Measurements from ENCODE around the gene NTM. TPM values are rescaled to one million over a fixed set of nuclear protein-coding genes. Genes with fewer than 3 reads are reported as not detected.

The NTM gene
- total RNA-seq, 2 experiments from 2014 or later, result not detected

DNA sequence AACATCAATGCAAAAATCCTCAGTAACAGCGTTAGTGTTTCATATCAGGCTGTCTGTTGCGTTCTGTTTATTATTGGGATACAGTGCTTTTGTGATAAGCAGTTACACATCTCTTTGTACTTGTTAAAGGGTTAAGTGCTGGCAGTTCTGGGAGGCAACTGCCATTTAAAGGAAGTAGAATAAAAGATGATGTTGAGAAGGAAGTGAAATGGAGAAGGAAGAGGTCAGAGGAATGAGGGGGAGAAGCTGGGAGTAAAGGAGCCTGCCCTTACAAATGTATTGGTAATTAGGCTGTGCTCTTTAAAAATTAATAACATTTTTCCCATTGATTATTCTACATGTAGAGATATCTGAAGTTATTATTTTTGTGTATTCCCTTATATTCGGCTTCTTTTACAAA, 674.7 kb downstream of the NTM start:
- Mint-ChIP-seq H3K9me3 (no peaks in the 10 kb centered on the region), H3K4me3 (no peak overlapping the region)

DNA sequence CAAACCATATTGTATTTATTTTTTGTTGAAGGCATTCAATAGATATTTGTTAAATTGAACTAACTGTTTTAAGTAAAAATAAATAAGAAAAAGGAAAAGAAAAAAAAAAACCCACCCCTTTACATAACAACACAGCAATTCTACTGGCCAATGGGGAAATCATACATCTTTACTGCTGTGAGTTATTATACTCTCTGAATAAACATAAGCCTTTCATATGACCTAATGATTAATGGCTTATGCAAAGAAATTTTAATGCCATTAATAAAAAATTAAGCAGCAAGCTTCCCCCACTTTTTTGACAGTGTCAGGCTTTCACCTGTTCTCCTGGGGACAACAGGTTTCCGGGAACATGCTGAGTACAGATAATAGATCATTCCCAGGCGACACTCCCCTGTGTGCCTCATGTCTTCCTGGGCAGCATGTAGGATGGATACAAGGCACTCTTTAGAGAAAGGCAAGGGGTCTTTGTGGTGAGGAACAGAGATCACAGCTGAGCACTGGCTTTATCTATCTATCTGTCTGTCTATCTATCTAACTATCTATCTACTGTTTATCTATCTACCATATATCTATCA, 676.0 kb downstream of the NTM start:
- no peak overlapping the region for H3K4me3 Mint-ChIP-seq
- no peaks in the 10 kb centered on the region for H3K4me1 Mint-ChIP-seq
- DNase-seq, result no peak
- H3K36me3 Mint-ChIP-seq (ENCODE audit: low read depth), result no peaks in the 10 kb centered on the region
- H3K27me3 Mint-ChIP-seq, result no peaks in the 10 kb centered on the region
- H3K27ac Mint-ChIP-seq, result no peak overlapping the region
- peaks cover 2% of the 10 kb centered on the region for H3K9me3 Mint-ChIP-seq
- POLR2A ChIA-PET, result no interaction called here
- CTCF ChIA-PET, result no interaction called here

More for the DNA sequence above, 674.7 kb downstream of the NTM start:
- Mint-ChIP-seq H3K4me1 (no peaks in the 10 kb centered on the region), H3K27me3 (no peaks in the 10 kb centered on the region), H3K36me3 (ENCODE audit: low read depth) (no peaks in the 10 kb centered on the region), H3K27ac (no peak overlapping the region)
- POLR2A ChIA-PET, result no interaction called here
- DNase-seq, result no peak
- CTCF ChIA-PET, result no interaction called here

DNA sequence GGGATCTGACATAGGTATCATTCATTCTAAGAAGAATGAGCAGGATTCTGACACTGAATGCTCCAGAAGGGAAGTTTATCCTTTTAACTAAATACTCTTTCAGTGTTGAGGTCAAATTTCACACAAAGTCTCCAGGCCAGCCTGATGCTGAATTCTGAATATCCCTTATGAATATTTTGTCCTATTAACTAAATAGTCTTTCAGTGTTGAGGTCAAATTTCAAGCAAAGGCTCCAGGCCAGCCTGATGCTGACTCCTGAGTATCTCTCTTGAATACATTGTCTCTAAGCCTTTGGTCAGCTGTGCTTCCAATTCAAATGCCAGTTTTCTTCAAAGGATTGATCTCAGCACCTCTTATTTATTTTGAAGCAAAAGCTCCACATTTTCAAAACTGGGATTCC, 676.8 kb downstream of the NTM start:
- H3K9me3 Mint-ChIP-seq, result peaks cover 2% of the 10 kb centered on the region
- no peaks in the 10 kb centered on the region for H3K27me3 Mint-ChIP-seq
- no peak overlapping the region for H3K27ac Mint-ChIP-seq
- no peak overlapping the region for H3K4me3 Mint-ChIP-seq
- CTCF ChIA-PET, result no interaction called here
- H3K4me1 Mint-ChIP-seq, result no peaks in the 10 kb centered on the region
- DNase-seq, result no peak
- no peaks in the 10 kb centered on the region for H3K36me3 Mint-ChIP-seq (ENCODE audit: low read depth)
- POLR2A ChIA-PET, result no interaction called here

DNA sequence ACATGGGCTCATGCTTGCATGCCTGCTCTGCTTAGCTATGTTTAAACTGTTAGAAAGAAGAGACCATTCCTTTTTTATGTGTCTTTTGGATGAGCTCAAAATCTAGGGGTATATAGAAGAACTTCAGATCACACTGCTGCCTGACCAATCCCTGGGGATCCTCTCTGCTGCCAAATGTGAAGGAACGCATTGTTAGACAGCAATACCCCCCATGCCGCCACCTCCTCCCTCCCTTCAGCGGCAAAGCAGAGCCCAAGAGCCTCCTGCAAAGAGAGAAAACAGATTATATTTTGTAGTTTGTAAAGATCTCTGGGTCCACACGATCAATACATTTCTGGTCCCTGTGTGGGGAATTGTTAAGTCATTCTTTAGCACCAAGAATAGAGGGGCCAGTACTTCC, 677.6 kb downstream of the NTM start:
- no peak for DNase-seq
- H3K36me3 Mint-ChIP-seq (ENCODE audit: low read depth), result no peaks in the 10 kb centered on the region
- H3K4me3 Mint-ChIP-seq, result no peak overlapping the region
- no peak overlapping the region for H3K27ac Mint-ChIP-seq
- peaks cover 2% of the 10 kb centered on the region for H3K9me3 Mint-ChIP-seq
- ChIA-PET POLR2A (no interaction called here), CTCF (no interaction called here)
- H3K4me1 Mint-ChIP-seq, result no peaks in the 10 kb centered on the region
- H3K27me3 Mint-ChIP-seq, result no peaks in the 10 kb centered on the region

DNA sequence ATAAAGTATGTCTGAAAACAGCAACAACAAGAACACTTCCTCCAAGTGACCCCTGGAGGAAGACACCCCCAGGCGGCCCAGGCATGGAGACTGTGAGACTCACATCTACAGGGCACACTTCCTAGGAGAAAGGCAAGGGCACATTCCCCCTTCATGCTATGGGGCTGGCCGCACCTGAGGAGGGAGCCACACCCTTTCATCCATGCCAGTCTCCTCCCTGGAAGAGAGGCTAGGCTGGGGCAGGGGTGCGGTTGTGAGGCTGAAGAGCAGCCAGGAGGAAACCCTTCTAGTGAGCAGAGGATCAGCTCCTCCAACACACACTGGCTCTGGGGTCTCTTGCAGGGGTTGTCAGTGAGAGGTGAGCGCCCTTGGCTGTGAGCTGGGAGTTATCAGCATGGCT, 678.8 kb downstream of the NTM start:
- Mint-ChIP-seq H3K27me3 (no peaks in the 10 kb centered on the region), H3K27ac (no peak overlapping the region), H3K9me3 (peaks cover 2% of the 10 kb centered on the region), H3K36me3 (ENCODE audit: low read depth) (no peaks in the 10 kb centered on the region), H3K4me3 (no peak overlapping the region), H3K4me1 (no peaks in the 10 kb centered on the region)
- DNase-seq, result no peak
- ChIA-PET POLR2A (no interaction called here), CTCF (no interaction called here)

DNA sequence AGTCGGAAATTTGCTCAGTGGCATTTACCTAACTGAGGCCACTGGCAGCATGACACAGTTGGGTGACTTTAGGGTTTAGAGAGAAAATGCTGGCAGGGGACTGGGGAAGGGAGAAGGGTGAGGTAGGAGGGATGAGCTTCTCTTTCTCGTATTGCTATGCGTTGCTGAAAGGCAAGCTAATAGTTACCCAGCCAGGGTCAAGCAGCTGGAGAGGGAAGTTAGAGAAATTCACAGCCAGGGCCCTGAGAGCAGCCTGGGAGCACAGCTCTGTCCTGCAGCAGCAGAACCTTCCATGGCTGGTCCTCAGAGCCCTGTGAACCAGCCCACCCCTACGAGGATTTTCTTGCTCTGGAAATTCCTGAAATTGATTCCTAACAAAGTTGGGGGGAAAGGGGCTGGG, 679.6 kb downstream of the NTM start:
- no peaks in the 10 kb centered on the region for H3K27me3 Mint-ChIP-seq
- no peak overlapping the region for H3K27ac Mint-ChIP-seq
- H3K4me3 Mint-ChIP-seq, result no peak overlapping the region
- POLR2A ChIA-PET, result no interaction called here
- peaks cover 2% of the 10 kb centered on the region for H3K9me3 Mint-ChIP-seq
- H3K36me3 Mint-ChIP-seq (ENCODE audit: low read depth), result no peaks in the 10 kb centered on the region
- no peak for DNase-seq
- CTCF ChIA-PET, result no interaction called here
- H3K4me1 Mint-ChIP-seq, result no peaks in the 10 kb centered on the region

DNA sequence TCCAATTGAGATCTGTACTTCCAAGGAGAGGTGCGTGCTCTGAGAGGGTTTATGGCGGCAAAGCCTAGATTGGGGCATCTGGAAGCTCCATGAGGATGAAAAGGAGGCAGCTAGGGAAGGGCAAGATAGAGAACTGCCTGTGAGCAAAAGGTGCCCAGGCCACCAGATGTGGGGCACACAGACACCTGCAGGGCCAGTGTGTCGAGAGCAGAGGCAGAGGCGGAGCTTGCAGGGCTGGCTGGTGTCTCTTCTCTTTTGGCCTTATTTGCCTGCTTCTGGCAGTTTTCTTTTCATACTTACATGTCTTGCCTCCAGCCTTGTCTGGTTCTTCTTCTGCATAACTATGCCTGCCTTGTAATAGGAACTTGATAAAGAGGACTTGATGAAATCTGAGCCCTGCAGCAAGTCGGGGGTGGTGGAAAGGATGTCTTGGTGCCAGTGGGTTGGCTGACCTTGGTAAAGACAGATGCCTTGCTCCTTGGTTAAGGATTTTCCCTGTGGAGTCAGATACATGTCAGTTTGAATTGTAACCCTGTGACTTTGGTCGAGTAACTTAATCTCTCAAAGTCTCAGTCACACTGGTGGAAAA, 680.3 kb downstream of the NTM start:
- Mint-ChIP-seq H3K4me3 (no peak overlapping the region), H3K27ac (no peak overlapping the region), H3K9me3 (peaks cover 2% of the 10 kb centered on the region), H3K4me1 (no peaks in the 10 kb centered on the region), H3K36me3 (ENCODE audit: low read depth) (no peaks in the 10 kb centered on the region), H3K27me3 (no peaks in the 10 kb centered on the region)
- ChIA-PET CTCF (no interaction called here), POLR2A (no interaction called here)
- no peak for DNase-seq

DNA sequence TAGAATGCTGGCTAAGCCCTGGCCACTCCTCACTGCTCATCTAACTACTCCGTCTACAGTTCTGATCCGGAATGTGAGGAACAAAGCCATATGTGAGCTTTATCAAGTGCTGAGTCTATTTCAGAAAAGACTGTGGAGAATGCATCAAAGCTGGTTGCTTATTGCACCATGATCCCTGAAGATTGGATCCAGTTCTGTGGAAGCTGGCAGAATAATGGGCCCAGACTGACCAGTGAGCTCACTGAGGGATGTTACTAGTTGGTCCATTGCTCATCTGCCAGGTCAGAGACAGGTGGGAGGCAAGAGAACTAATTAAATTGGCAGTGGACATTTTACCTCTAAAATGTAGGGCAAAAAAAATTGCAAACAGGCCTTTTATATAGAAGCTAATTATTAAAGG, 681.3 kb downstream of the NTM start:
- H3K9me3 Mint-ChIP-seq, result peaks cover 2% of the 10 kb centered on the region
- no peak overlapping the region for H3K4me3 Mint-ChIP-seq
- H3K4me1 Mint-ChIP-seq, result no peaks in the 10 kb centered on the region
- ChIA-PET CTCF (no interaction called here), POLR2A (no interaction called here)
- H3K36me3 Mint-ChIP-seq (ENCODE audit: low read depth), result no peaks in the 10 kb centered on the region
- H3K27me3 Mint-ChIP-seq, result no peaks in the 10 kb centered on the region
- no peak for DNase-seq
- no peak overlapping the region for H3K27ac Mint-ChIP-seq

DNA sequence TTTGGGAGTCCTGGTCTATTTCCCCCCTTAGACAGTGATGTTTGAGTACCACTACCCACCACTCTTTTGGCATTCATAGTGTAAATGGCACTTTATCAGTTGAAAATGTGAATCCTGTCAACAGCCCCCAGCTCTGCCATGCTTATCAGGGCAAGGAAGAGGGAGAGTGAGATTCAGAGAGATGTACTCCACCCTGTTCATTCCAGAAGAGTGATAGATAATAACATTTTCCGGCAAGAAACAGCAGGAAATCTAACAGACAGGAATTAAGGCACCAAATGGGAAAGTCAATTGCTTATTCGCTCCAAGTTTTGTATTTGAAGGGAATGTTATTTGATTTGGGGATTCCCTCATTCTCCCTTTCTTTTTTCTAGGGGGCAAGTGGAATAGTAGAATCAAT, 681.9 kb downstream of the NTM start:
- Mint-ChIP-seq H3K4me3 (no peak overlapping the region), H3K9me3 (peaks cover 2% of the 10 kb centered on the region), H3K4me1 (no peaks in the 10 kb centered on the region), H3K27ac (no peak overlapping the region), H3K36me3 (ENCODE audit: low read depth) (no peaks in the 10 kb centered on the region), H3K27me3 (no peaks in the 10 kb centered on the region)
- CTCF ChIA-PET, result no interaction called here
- DNase-seq, result no peak
- POLR2A ChIA-PET, result no interaction called here

DNA sequence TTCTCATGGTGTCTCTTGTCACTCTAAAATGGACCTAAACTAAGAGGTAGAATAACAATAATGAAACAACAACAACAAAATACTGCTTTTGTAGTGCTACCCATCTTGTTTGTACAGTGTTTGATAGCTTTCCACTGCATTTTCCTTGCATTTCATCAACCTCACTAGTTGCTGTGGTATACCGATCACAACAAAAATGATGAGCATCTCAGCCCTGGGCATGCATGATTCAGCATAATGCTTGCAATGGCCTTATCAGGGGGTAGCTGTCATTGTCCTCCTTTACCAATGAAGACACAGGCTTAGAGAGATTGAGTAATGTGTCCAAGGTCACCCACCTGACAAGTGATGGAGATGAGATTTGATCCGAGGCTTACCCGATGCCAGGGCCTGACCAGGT, 682.5 kb downstream of the NTM start:
- Mint-ChIP-seq H3K4me1 (no peaks in the 10 kb centered on the region), H3K27ac (no peak overlapping the region), H3K9me3 (peaks cover 2% of the 10 kb centered on the region), H3K4me3 (no peak overlapping the region), H3K27me3 (no peaks in the 10 kb centered on the region), H3K36me3 (ENCODE audit: low read depth) (no peaks in the 10 kb centered on the region)
- ChIA-PET POLR2A (no interaction called here), CTCF (no interaction called here)
- DNase-seq, result no peak

DNA sequence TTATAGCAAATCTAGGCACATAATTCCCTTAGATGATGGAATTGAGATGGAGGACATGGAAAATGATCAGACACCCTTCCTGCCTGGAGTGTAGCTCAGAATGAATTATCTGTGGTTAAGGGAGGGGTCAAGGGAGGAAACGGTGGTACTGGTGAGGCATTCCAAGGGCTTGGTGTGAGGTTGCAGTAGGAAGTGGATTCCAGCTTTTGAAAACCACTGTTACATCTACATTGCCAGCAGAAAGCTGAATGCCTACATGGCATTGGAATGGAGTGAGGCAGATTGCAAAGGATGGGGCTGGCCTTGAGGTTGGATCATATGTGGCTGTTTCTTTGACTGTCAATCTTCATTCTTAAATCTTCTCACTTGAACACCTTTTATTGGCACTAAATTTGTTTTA, 684.4 kb downstream of the NTM start:
- H3K4me1 Mint-ChIP-seq, result no peaks in the 10 kb centered on the region
- CTCF ChIA-PET, result no interaction called here
- POLR2A ChIA-PET, result no interaction called here
- H3K9me3 Mint-ChIP-seq, result peaks cover 2% of the 10 kb centered on the region
- H3K36me3 Mint-ChIP-seq (ENCODE audit: low read depth), result no peaks in the 10 kb centered on the region
- no peaks in the 10 kb centered on the region for H3K27me3 Mint-ChIP-seq
- H3K27ac Mint-ChIP-seq, result no peak overlapping the region
- DNase-seq, result no peak
- no peak overlapping the region for H3K4me3 Mint-ChIP-seq

DNA sequence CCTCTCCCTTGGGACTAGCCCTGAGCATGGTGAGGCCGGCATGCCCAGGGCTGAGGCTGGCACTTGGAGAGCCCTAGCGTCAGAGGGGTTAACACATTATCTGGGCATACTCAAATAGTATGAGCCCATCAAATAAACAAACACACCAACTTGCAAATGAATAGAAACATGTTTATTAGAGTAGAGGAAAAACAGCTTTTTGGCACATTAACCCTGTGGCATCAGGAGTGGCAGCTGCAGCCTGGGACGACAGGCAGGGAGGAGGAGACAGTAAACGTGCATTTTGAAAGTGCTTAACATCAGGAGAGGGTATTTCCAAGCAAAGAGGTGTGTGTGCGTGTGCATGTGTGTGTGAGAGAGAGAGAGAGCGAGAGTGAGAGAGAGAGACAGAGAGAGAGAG, 684.9 kb downstream of the NTM start:
- Mint-ChIP-seq H3K27ac (no peak overlapping the region), H3K9me3 (peaks cover 2% of the 10 kb centered on the region), H3K4me1 (no peaks in the 10 kb centered on the region), H3K27me3 (no peaks in the 10 kb centered on the region), H3K4me3 (no peak overlapping the region), H3K36me3 (ENCODE audit: low read depth) (no peaks in the 10 kb centered on the region)
- ChIA-PET CTCF (no interaction called here), POLR2A (no interaction called here)
- DNase-seq, result no peak

DNA sequence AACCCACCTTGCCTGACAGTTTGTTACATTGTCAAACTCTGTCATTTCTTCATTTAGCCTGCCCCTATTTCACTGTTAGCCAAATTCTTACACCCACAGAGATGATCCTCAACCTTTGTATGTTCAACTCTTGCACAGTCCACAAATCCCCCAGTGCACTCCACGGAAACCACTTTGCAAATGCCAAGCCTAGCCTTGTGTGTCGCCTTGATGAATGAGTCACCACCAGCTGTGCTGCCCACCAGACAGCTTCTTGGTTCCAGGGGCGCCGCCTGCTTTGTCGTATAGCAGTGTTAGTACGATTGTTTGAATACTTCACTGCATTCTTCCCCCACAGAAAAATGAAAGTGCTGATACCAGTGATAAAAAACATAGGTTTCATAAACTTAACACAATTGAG, 686.3 kb downstream of the NTM start:
- no peak overlapping the region for H3K4me3 Mint-ChIP-seq
- no peaks in the 10 kb centered on the region for H3K9me3 Mint-ChIP-seq
- POLR2A ChIA-PET, result no interaction called here
- H3K36me3 Mint-ChIP-seq (ENCODE audit: low read depth), result no peaks in the 10 kb centered on the region
- no peaks in the 10 kb centered on the region for H3K4me1 Mint-ChIP-seq
- H3K27me3 Mint-ChIP-seq, result no peaks in the 10 kb centered on the region
- DNase-seq, result no peak
- no peak overlapping the region for H3K27ac Mint-ChIP-seq
- CTCF ChIA-PET, result no interaction called here

DNA sequence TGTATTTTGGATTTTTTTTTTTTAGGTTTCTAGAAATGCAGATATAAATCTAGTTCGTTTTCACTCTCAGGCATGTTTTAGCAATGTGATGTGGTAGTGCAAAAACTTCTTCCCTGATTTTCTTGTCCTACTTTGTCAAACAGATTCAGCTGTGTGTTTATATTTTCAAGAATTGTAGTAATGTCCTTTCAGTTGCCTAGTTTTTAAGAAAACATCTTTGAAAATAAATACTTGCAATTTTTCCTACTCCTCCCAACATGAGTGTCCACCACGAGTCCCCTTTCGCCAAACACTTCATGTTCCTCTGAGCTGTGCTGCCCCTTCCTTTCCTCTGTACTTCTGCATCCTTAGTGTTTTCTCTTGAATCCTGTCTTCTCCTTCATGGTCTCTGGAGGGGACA, 686.9 kb downstream of the NTM start:
- Mint-ChIP-seq H3K36me3 (ENCODE audit: low read depth) (no peaks in the 10 kb centered on the region), H3K9me3 (no peaks in the 10 kb centered on the region), H3K4me1 (no peaks in the 10 kb centered on the region), H3K27me3 (no peaks in the 10 kb centered on the region), H3K4me3 (no peak overlapping the region), H3K27ac (no peak overlapping the region)
- POLR2A ChIA-PET, result no interaction called here
- CTCF ChIA-PET, result no interaction called here
- no peak for DNase-seq
